Measurements from ENCODE around the gene ADI1. TPM values are rescaled to one million over a fixed set of nuclear protein-coding genes. Genes with fewer than 3 reads are reported as not detected.

Gene ADI1, protein sequence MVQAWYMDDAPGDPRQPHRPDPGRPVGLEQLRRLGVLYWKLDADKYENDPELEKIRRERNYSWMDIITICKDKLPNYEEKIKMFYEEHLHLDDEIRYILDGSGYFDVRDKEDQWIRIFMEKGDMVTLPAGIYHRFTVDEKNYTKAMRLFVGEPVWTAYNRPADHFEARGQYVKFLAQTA
- 100 to 1,000 TPM in 1 of 4 donors, 10 to 100 TPM in 3; 61.9 to 106 (median 82.9) TPM for total RNA-seq

DNA sequence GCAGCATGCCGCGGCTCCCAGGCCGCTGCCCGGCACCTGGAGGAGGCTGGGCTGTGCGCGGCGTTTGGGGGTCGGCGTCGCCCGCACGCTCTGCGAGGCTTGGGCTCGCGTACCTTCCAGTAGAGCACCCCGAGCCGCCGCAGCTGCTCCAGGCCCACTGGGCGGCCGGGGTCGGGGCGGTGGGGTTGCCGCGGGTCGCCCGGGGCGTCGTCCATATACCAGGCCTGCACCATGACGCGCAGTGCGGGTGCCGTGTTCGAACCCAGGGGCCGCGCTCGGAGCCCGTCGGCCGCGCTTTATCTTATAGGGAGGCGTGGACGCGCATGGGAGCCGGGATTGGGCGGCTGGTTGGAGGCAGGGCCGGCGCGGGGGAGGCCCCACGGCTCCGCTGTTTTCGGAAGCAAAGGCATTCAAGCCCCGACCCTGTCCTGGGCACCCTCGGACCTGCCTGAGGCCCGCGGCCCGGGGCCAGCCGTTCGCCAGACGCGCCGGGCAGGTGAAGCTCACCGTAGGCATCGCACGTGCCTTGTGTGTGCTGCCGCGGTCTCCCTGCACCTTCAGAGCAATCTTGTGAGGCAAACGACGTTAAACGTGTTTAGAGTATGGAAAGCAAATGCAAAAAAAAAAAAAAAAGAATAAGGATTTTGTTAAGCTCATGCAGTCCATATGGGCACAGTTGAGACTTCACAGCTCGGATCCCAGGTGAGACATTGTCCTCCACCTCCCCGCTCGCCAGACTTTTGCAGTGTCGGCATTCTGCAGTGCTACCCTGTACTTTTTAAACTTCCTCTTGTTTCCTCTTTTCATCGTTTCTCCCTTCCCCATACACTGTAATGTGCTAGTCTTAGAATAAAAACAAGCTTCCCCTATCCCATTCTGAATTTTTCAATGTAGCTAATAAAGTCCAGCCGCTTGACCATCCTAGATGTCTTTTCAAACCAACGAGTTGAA is at the start of gene ADI1:
TSS of gene ADI1 (minus strand) at position 277 of the 951 bp plus-strand sequence. CDS start at position 233, 44 bp downstream.
- peak within 1 kb of the TSS; percentile 94 to 100 (median 98) for H3K27ac ChIP-seq
- ATAC-seq, result peak; percentile 82
- peaks cover 0 to 9% of the 10 kb centered on the region in 2 donors for H3K36me3 ChIP-seq
- no peaks in the 10 kb centered on the region for H3K9me3 ChIP-seq
- TF ChIP-seq EP300 (IDR thresholded peaks at IDR 0.05) (no peak), POLR2A (IDR thresholded peaks at IDR 0.05) (peak; percentile 80 to 94), POLR2AphosphoS5 (IDR thresholded peaks at IDR 0.05) (peak; percentile 68)
- TF ChIP-seq, protein P1, sequence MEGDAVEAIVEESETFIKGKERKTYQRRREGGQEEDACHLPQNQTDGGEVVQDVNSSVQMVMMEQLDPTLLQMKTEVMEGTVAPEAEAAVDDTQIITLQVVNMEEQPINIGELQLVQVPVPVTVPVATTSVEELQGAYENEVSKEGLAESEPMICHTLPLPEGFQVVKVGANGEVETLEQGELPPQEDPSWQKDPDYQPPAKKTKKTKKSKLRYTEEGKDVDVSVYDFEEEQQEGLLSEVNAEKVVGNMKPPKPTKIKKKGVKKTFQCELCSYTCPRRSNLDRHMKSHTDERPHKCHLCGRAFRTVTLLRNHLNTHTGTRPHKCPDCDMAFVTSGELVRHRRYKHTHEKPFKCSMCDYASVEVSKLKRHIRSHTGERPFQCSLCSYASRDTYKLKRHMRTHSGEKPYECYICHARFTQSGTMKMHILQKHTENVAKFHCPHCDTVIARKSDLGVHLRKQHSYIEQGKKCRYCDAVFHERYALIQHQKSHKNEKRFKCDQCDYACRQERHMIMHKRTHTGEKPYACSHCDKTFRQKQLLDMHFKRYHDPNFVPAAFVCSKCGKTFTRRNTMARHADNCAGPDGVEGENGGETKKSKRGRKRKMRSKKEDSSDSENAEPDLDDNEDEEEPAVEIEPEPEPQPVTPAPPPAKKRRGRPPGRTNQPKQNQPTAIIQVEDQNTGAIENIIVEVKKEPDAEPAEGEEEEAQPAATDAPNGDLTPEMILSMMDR (IDR thresholded peaks at IDR 0.05), result no peak
- peak within 1 kb of the TSS; percentile 65 to 74 for H3K4me3 ChIP-seq
- peaks cover 0 to 64% (median 10%) of the 10 kb centered on the region in 3 donors for H3K4me1 ChIP-seq
- WGBS, 2 donors (ENCODE audit: low coverage in 1 of 2), result 6 to 8% methylated on average over 9 to 15 of the region's 76 CpGs
- no peaks in the 10 kb centered on the region for H3K27me3 ChIP-seq

DNA sequence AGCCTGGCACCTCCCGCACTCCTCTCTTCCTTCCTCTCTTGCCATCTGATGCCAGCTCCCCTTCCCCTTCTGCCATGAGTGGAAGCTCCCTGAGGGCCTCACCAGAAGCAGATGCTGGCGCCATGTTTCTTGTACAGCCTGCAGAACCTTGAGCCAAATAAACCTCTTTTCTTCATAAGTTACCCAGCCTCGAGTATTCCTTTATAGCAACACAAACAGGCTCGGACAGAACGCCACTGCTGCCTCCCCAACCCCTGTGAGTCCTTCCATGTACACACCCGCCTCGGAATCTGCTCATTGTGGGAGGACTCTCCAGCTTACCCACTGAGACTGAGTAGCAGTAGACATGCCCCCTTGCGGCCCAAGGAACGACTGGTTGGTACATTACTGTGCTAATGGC is 47.5 kb upstream of the ADI1 start:
- no peak for ATAC-seq
- no peak for TF ChIP-seq POLR2A (IDR thresholded peaks at IDR 0.05)
- no peak for TF ChIP-seq EP300 (IDR thresholded peaks at IDR 0.05)
- TF ChIP-seq POLR2AphosphoS5 (IDR thresholded peaks at IDR 0.05), result no peak
- TF ChIP-seq, protein P1 (IDR thresholded peaks at IDR 0.05), result no peak
- H3K27ac ChIP-seq, result no peak overlapping the region
- no peaks in the 10 kb centered on the region for H3K4me1 ChIP-seq
- H3K36me3 ChIP-seq, result no peaks in the 10 kb centered on the region
- H3K27me3 ChIP-seq, result no peaks in the 10 kb centered on the region
- 88 to 89% methylated on average over 4 to 6 of the region's 9 CpGs for WGBS, 2 donors (ENCODE audit: low coverage in 1 of 2)
- H3K9me3 ChIP-seq, result no peaks in the 10 kb centered on the region
- H3K4me3 ChIP-seq, result no peak overlapping the region

DNA sequence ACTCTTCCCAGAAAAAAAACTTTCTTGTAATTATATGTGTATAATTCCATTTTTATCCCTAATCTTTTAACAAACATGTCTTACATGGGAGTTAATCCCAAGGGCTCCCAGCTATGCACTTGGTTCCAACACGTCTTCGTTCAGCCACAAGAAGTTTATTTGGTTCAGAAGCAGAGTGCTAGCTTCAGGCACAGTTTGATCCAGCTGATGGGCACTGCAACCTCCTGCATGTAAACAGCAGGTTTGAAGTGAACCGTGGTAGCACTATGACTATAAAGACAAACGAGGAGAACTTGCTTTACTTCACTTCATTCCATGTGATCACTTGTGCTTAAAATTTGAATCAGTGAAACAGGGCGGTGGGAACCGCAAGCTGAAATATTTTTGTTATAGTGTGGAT is 45.8 kb upstream of the ADI1 start:
- no peak for ATAC-seq
- Histone ChIP-seq H3K4me1 (no peaks in the 10 kb centered on the region), H3K27ac (no peak overlapping the region), H3K4me3 (no peak overlapping the region), H3K36me3 (peaks cover 0 to 11% of the 10 kb centered on the region in 2 donors), H3K9me3 (no peaks in the 10 kb centered on the region), H3K27me3 (no peaks in the 10 kb centered on the region)
- WGBS, 2 donors (ENCODE audit: low coverage in 1 of 2), result 79 to 89% methylated on average over 3 to 6 of the region's 6 CpGs
- TF ChIP-seq, protein P1 (IDR thresholded peaks at IDR 0.05), result no peak
- TF ChIP-seq POLR2A (IDR thresholded peaks at IDR 0.05), result no peak
- TF ChIP-seq POLR2AphosphoS5 (IDR thresholded peaks at IDR 0.05), result no peak
- no peak for TF ChIP-seq EP300 (IDR thresholded peaks at IDR 0.05)

DNA sequence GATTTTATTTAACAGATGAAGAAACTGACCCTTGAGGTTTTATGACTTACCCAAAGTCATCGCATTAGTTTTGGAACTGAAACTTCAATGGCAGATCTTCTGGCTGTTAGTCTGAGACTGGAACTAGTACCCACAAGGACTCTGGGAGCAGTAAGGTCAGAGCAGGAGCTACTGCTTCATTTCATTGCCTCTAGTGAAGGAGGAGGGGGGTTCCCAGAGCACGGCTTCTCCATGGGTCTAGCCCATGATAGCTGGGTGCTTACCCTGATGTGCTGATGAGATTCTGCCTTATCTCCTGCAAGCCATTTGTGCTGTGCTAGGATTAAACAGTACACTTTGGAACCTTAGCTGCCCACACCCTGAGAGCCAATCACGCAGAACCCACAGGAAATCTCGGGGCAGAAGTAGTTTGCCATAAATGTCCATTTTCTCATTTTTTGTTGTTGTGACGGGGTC is 44.2 kb upstream of the ADI1 start:
- no peak overlapping the region for H3K4me3 ChIP-seq
- ATAC-seq, result no peak
- H3K27ac ChIP-seq, result no peak overlapping the region
- peaks cover 0 to 12% of the 10 kb centered on the region in 2 donors for H3K36me3 ChIP-seq
- H3K9me3 ChIP-seq, result no peaks in the 10 kb centered on the region
- H3K4me1 ChIP-seq, result peaks cover 0 to 10% (median 5%) of the 10 kb centered on the region in 3 donors
- TF ChIP-seq POLR2AphosphoS5 (IDR thresholded peaks at IDR 0.05) (no peak), POLR2A (IDR thresholded peaks at IDR 0.05) (no peak), EP300 (IDR thresholded peaks at IDR 0.05) (no peak)
- TF ChIP-seq, protein P1 (IDR thresholded peaks at IDR 0.05), result no peak
- WGBS, 2 donors (ENCODE audit: low coverage in 1 of 2), result 87 to 100% methylated on average over 2 to 3 of the region's 5 CpGs
- no peaks in the 10 kb centered on the region for H3K27me3 ChIP-seq

All from gastroesophageal sphincter (tissue), 4 donors.